OCI-LY1 (cell line): Measurements from ENCODE around the gene FHIT.

Experiments used
- H2AFZ ChIP-seq: fragments of 200-600 bp; sonication (generic), shearing (Covaris generic); 2 replicates; pipeline ENCODE4 v1.6.0; 2014; ENCODE audit warnings: antibody characterized with exemption, mild to moderate bottlenecking, low read length
- H3F3A ChIP-seq: fragments of 200-600 bp; sonication (generic), shearing (Covaris generic); 2 replicates; pipeline ENCODE4 v1.6.0; 2014; ENCODE audit warnings: mild to moderate bottlenecking, antibody characterized with exemption, low read length, moderate library complexity; ENCODE audit not compliant: insufficient read depth
- H3K27ac ChIP-seq: fragments of 200-600 bp; sonication (generic); 2 replicates; pipeline ENCODE4 v1.5.1; 2014; ENCODE audit warnings: low read length, mixed run types, mild to moderate bottlenecking, low read depth; ENCODE audit not compliant: poor library complexity, severe bottlenecking
- H3K27me3 ChIP-seq: fragments of 200-600 bp; sonication (generic); 2 replicates; pipeline ENCODE4 v1.6.0; 2014; ENCODE audit warnings: antibody characterized with exemption, mild to moderate bottlenecking, low read length, moderate library complexity; ENCODE audit not compliant: insufficient read depth
- H3K36me3 ChIP-seq: fragments of 200-600 bp; sonication (generic); 2 replicates; pipeline ENCODE4 v1.6.1; 2014; ENCODE audit warnings: mild to moderate bottlenecking, antibody characterized with exemption, low read length, moderate library complexity, mixed read lengths; ENCODE audit not compliant: insufficient read depth
- H3K4me1 ChIP-seq: fragments of 200-600 bp; sonication (generic); 2 replicates; pipeline ENCODE4 v1.5.1; 2014; ENCODE audit warnings: mild to moderate bottlenecking, low read length, moderate library complexity; ENCODE audit not compliant: insufficient read depth, severe bottlenecking
- H3K4me2 ChIP-seq: fragments of 200-600 bp; sonication (generic), shearing (Covaris generic); 2 replicates; pipeline ENCODE4 v1.6.1; 2014; ENCODE audit warnings: low read length
- H3K4me3 ChIP-seq: fragments of 200-600 bp; sonication (generic); 2 replicates; pipeline ENCODE4 v1.5.1; 2014; ENCODE audit warnings: low read length, low read depth, mild to moderate bottlenecking, mixed read lengths; ENCODE audit not compliant: poor library complexity, severe bottlenecking
- H3K79me2 ChIP-seq: fragments of 200-600 bp; shearing (Covaris generic); 2 replicates; pipeline ENCODE4 v1.6.1; 2016; ENCODE audit warnings: mixed run types, low read length, mixed read lengths; ENCODE audit not compliant: insufficient read depth
- H3K9ac ChIP-seq: fragments of 200-600 bp; sonication (generic), shearing (Covaris generic); 2 replicates; pipeline ENCODE4 v1.6.1; 2014; ENCODE audit warnings: mild to moderate bottlenecking, low read length, mixed read lengths
- H3K9me2 ChIP-seq: fragments of 200-600 bp; sonication (generic), shearing (Covaris generic); 2 replicates; pipeline ENCODE4 v1.6.1; 2014; ENCODE audit warnings: low read depth, mild to moderate bottlenecking, low read length, mixed read lengths
- H3K9me3 ChIP-seq: fragments of 200-600 bp; shearing (Covaris generic); 2 replicates; pipeline ENCODE4 v1.6.1; 2014; ENCODE audit warnings: low read length, mixed read lengths
- H4K20me1 ChIP-seq: fragments of 200-600 bp; sonication (generic), shearing (Covaris generic); 2 replicates; pipeline ENCODE4 v1.6.0; 2016; ENCODE audit warnings: mild to moderate bottlenecking, low read length; ENCODE audit not compliant: insufficient read depth
- EZH2 ChIP-seq: fragments of 200-600 bp; sonication (generic), shearing (Covaris generic); IDR thresholded peaks from 2 replicates; pipeline ENCODE4 v1.8.0; 2017; ENCODE audit warnings: borderline replicate concordance, mixed run types, mild to moderate bottlenecking, antibody characterized with exemption, low read length, moderate library complexity, mixed read lengths
- TF ChIP-seq, protein P1 (sequence below): fragments of 200-600 bp; sonication (generic), shearing (Covaris generic); IDR thresholded peaks from 2 replicates; pipeline ENCODE4 v1.5.1; 2017; ENCODE audit warnings: mild to moderate bottlenecking, antibody characterized with exemption, low read length, moderate library complexity, mixed read lengths

FHIT gene

DNA sequence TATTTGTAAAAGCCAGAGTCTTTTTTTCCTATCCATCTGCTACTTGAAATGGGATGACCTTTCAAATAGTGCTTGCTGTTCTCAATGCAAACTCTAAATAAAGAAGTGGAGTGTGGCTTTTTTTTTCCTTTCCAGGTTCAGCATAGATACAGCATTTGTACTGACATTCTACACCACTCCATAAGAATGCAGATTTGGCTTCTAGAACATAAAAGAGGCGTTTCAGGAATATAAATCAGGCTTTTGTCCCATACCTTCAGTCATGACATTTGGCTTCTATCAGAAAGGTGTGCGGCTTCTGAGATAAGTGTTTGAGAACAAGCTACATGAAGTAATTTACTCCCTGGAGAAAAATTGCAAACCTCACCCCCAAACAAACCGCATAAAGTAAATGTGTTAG is 553.1 kb downstream of the FHIT start:
- no peak overlapping the region for H3K27ac ChIP-seq
- H3F3A ChIP-seq = no peaks in the 10 kb centered on the region
- no peaks in the 10 kb centered on the region for H3K9me3 ChIP-seq
- H3K9me2 ChIP-seq = no peaks in the 10 kb centered on the region
- H4K20me1 ChIP-seq = no peaks in the 10 kb centered on the region
- no peak for TF ChIP-seq EZH2
- TF ChIP-seq, protein P1, sequence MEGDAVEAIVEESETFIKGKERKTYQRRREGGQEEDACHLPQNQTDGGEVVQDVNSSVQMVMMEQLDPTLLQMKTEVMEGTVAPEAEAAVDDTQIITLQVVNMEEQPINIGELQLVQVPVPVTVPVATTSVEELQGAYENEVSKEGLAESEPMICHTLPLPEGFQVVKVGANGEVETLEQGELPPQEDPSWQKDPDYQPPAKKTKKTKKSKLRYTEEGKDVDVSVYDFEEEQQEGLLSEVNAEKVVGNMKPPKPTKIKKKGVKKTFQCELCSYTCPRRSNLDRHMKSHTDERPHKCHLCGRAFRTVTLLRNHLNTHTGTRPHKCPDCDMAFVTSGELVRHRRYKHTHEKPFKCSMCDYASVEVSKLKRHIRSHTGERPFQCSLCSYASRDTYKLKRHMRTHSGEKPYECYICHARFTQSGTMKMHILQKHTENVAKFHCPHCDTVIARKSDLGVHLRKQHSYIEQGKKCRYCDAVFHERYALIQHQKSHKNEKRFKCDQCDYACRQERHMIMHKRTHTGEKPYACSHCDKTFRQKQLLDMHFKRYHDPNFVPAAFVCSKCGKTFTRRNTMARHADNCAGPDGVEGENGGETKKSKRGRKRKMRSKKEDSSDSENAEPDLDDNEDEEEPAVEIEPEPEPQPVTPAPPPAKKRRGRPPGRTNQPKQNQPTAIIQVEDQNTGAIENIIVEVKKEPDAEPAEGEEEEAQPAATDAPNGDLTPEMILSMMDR = no peak
- no peaks in the 10 kb centered on the region for H3K79me2 ChIP-seq
- H3K4me2 ChIP-seq = no peak overlapping the region
- no peak overlapping the region for H3K9ac ChIP-seq
- H3K36me3 ChIP-seq = no peaks in the 10 kb centered on the region
- H3K27me3 ChIP-seq = no peaks in the 10 kb centered on the region
- no peak overlapping the region for H2AFZ ChIP-seq
- H3K4me3 ChIP-seq = no peak overlapping the region
- no peaks in the 10 kb centered on the region for H3K4me1 ChIP-seq

DNA sequence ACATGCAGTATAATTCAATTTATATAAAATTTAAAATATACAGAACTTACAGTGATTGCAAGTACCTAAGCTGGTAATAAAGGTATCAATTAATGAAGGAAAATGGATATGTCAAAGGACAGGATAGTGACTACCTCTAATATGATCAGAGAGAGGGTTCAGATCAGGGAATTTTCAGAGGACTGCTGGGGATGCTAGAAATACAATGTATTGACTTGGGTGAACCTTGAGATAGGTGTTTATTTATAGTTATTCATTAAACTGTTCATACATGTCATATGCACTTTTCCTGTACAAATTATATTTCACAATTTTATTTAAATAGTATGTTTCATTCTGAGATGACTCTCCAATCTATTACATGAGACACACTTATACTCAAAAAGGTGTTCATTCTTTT is 554.1 kb downstream of the FHIT start:
- no peaks in the 10 kb centered on the region for H4K20me1 ChIP-seq
- no peak overlapping the region for H2AFZ ChIP-seq
- H3K9me2 ChIP-seq = no peaks in the 10 kb centered on the region
- no peaks in the 10 kb centered on the region for H3F3A ChIP-seq
- H3K4me3 ChIP-seq = no peak overlapping the region
- no peaks in the 10 kb centered on the region for H3K27me3 ChIP-seq
- no peaks in the 10 kb centered on the region for H3K36me3 ChIP-seq
- H3K79me2 ChIP-seq = no peaks in the 10 kb centered on the region
- H3K9me3 ChIP-seq = no peaks in the 10 kb centered on the region
- no peaks in the 10 kb centered on the region for H3K4me1 ChIP-seq
- H3K9ac ChIP-seq = no peak overlapping the region
- H3K4me2 ChIP-seq = no peak overlapping the region
- TF ChIP-seq EZH2 = no peak
- TF ChIP-seq, protein P1 = no peak
- H3K27ac ChIP-seq = no peak overlapping the region

GRCh38 chr3:60696428-60697125 is 554.7 kb downstream of the FHIT start:
- Histone ChIP-seq H3K9me2 (no peaks in the 10 kb centered on the region), H3F3A (no peaks in the 10 kb centered on the region), H3K4me1 (no peaks in the 10 kb centered on the region), H3K27ac (no peak overlapping the region), H3K36me3 (no peaks in the 10 kb centered on the region), H4K20me1 (no peaks in the 10 kb centered on the region), H2AFZ (no peak overlapping the region), H3K9ac (no peak overlapping the region), H3K4me2 (no peak overlapping the region), H3K4me3 (no peak overlapping the region), H3K27me3 (no peaks in the 10 kb centered on the region), H3K79me2 (no peaks in the 10 kb centered on the region), H3K9me3 (no peaks in the 10 kb centered on the region)
- TF ChIP-seq, protein P1 = no peak
- no peak for TF ChIP-seq EZH2
